NCI-H1048 (cell line): ENCODE measurements around the gene OLFM2.

Experiments used
- DNase-seq: peaks from one replicate; lab custom pipeline; 2025; lab: John Stamatoyannopoulos, UW

OLFM2 gene

GRCh38 chr19:9906475-9907087, 29.7 kb downstream of the OLFM2 start:
- no peak for DNase-seq

- DNase-seq = no peak
Measured at GRCh38 chr19:9903336-9903735, 33.0 kb downstream of the OLFM2 start.

GRCh38 chr19:9901642-9902041, 34.7 kb downstream of the OLFM2 start:
- no peak for DNase-seq

GRCh38 chr19:9901020-9901419, 35.3 kb downstream of the OLFM2 start:
- no peak for DNase-seq

GRCh38 chr19:9891609-9892373, 44.5 kb downstream of the OLFM2 start:
- DNase-seq = no peak

GRCh38 chr19:9885077-9885552, 51.2 kb downstream of the OLFM2 start:
- DNase-seq = no peak

GRCh38 chr19:9883764-9884163, 52.6 kb downstream of the OLFM2 start:
- no peak for DNase-seq

GRCh38 chr19:9883231-9883758, 53.0 kb downstream of the OLFM2 start:
- no peak for DNase-seq

GRCh38 chr19:9881720-9882119, 54.6 kb downstream of the OLFM2 start:
- DNase-seq = no peak

GRCh38 chr19:9878511-9879196, 57.7 kb downstream of the OLFM2 start:
- no peak for DNase-seq

- no peak for DNase-seq
Measured at GRCh38 chr19:9877780-9878510, 58.4 kb downstream of the OLFM2 start.

- DNase-seq = no peak
Measured at GRCh38 chr19:9875796-9876195, 60.5 kb downstream of the OLFM2 start.

GRCh38 chr19:9875031-9875627, 61.2 kb downstream of the OLFM2 start:
- DNase-seq = no peak

GRCh38 chr19:9872618-9873242, 63.6 kb downstream of the OLFM2 start:
- no peak for DNase-seq

GRCh38 chr19:9871626-9872338, 64.5 kb downstream of the OLFM2 start:
- DNase-seq = no peak

- no peak for DNase-seq
Measured at GRCh38 chr19:9868983-9869617, 67.2 kb downstream of the OLFM2 start.

GRCh38 chr19:9865732-9866501, 70.4 kb downstream of the OLFM2 start:
- no peak for DNase-seq

GRCh38 chr19:9863759-9864158, 72.6 kb downstream of the OLFM2 start:
- no peak for DNase-seq

- DNase-seq = no peak
Measured at GRCh38 chr19:9862938-9863337, 73.4 kb downstream of the OLFM2 start.
